Body of pancreas (tissue), 4 donors: Measurements from ENCODE around the gene ALPG.

Experiments
- CTCF ChIP-seq, 7 experiments: fragments of 450-650 bp in 4 of 7; fragments of 200-600 bp in 3 of 7; sonication (generic) in 3 of 7; IDR thresholded peaks; one replicate each; pipeline ENCODE4 v1.5.1; 2016 to 2019; ENCODE audit warnings: antibody characterized with exemption in 7 of 7
- POLR2A ChIP-seq, 3 donors: fragments of 450-650 bp; IDR thresholded peaks; one replicate each; pipeline ENCODE4 v1.6.1; 2016; ENCODE audit warnings: antibody characterized with exemption in 3 of 3, mild to moderate bottlenecking in 2 of 3

- TF ChIP-seq CTCF (IDR thresholded peaks at IDR 0.05): no peak
- no peak for TF ChIP-seq POLR2A (IDR thresholded peaks at IDR 0.05)
Observed at GRCh38 chr2:232389327-232389726, 17.3 kb upstream of the ALPG start.
